KOPT-K1 (cell line): ENCODE measurements around the gene TAAR8.
"Not testable (repeated sequence)": the region's sequence is repeated elsewhere in the genome, so short reads cannot be mapped to it uniquely, and the experiment has no call there.

ENCODE experiments used
- H3K27ac ChIP-seq: fragments of 200-600 bp; sonication (generic); 2 replicates; pipeline ENCODE4 v1.5.1; 2016; ENCODE audit warnings: antibody characterized with exemption, mild to moderate bottlenecking, low read depth, low read length; ENCODE audit not compliant: poor library complexity, severe bottlenecking
- H3K36me3 ChIP-seq: fragments of 200-600 bp; sonication (generic); 2 replicates; pipeline ENCODE4 v1.5.1; 2017; ENCODE audit warnings: antibody characterized with exemption, mild to moderate bottlenecking, low read length, moderate library complexity; ENCODE audit not compliant: insufficient read depth
- H3K9me3 ChIP-seq: fragments of 200-600 bp; sonication (generic); 2 replicates; pipeline ENCODE4 v1.5.1; 2017; ENCODE audit warnings: antibody characterized with exemption, low read length, mild to moderate bottlenecking; ENCODE audit not compliant: insufficient read depth, poor library complexity, severe bottlenecking

Gene TAAR8

GRCh38 chr6:132526461-132526860 is 26.0 kb upstream of the TAAR8 start:
- Histone ChIP-seq H3K9me3 (no peaks in the 10 kb centered on the region), H3K36me3 (no peaks in the 10 kb centered on the region), H3K27ac (no peak overlapping the region)

GRCh38 chr6:132527791-132528190 is 24.7 kb upstream of the TAAR8 start:
- H3K27ac ChIP-seq, result no peak overlapping the region
- no peaks in the 10 kb centered on the region for H3K9me3 ChIP-seq
- H3K36me3 ChIP-seq, result no peaks in the 10 kb centered on the region

GRCh38 chr6:132530293-132530974 is 22.0 kb upstream of the TAAR8 start:
- H3K27ac ChIP-seq, result no peak overlapping the region
- H3K9me3 ChIP-seq, result peaks cover 6% of the 10 kb centered on the region
- H3K36me3 ChIP-seq, result no peaks in the 10 kb centered on the region

- not testable (repeated sequence) for H3K36me3 ChIP-seq, H3K27ac ChIP-seq, H3K9me3 ChIP-seq
Observed at GRCh38 chr6:132534546-132534945, 17.9 kb upstream of the TAAR8 start.

GRCh38 chr6:132537145-132537544 is 15.3 kb upstream of the TAAR8 start:
- Histone ChIP-seq H3K9me3 (peaks cover 6% of the 10 kb centered on the region), H3K36me3 (no peaks in the 10 kb centered on the region), H3K27ac (no peak overlapping the region)

- Histone ChIP-seq H3K9me3 (peaks cover 6% of the 10 kb centered on the region), H3K27ac (no peak within 1 kb of the TSS), H3K36me3 (no peaks in the 10 kb centered on the region)
Observed at GRCh38 chr6:132537977-132538376, 14.5 kb upstream of the TAAR8 start, which contains the start of gene TAAR9. Gene TAAR9, plus strand, starts transcription at chr6:132538277. Its CDS starts 13 bp downstream, at chr6:132538290.

- Histone ChIP-seq H3K9me3 (no peaks in the 10 kb centered on the region), H3K27ac (no peak overlapping the region), H3K36me3 (no peaks in the 10 kb centered on the region)
Observed at GRCh38 chr6:132544826-132545225, 7.6 kb upstream of the TAAR8 start.

GRCh38 chr6:132548746-132549463 is 3.6 kb upstream of the TAAR8 start:
- H3K36me3 ChIP-seq, result no peaks in the 10 kb centered on the region
- H3K9me3 ChIP-seq, result no peaks in the 10 kb centered on the region
- no peak overlapping the region for H3K27ac ChIP-seq

- Histone ChIP-seq H3K36me3 (no peaks in the 10 kb centered on the region), H3K27ac (no peak overlapping the region), H3K9me3 (no peaks in the 10 kb centered on the region)
Observed at GRCh38 chr6:132551214-132551613, 1.3 kb upstream of the TAAR8 start.

GRCh38 chr6:132560087-132560486 is 7.6 kb downstream of the TAAR8 start:
- not testable (repeated sequence) for H3K9me3 ChIP-seq, H3K36me3 ChIP-seq, H3K27ac ChIP-seq

- Histone ChIP-seq H3K36me3 (no peaks in the 10 kb centered on the region), H3K27ac (no peak overlapping the region), H3K9me3 (no peaks in the 10 kb centered on the region)
Observed at GRCh38 chr6:132566404-132566803, 13.9 kb downstream of the TAAR8 start.

- Histone ChIP-seq H3K27ac (no peak overlapping the region), H3K36me3 (no peaks in the 10 kb centered on the region), H3K9me3 (no peaks in the 10 kb centered on the region)
Observed at GRCh38 chr6:132567566-132567965, 15.1 kb downstream of the TAAR8 start.

- no peak overlapping the region for H3K27ac ChIP-seq
- H3K36me3 ChIP-seq, result no peaks in the 10 kb centered on the region
- H3K9me3 ChIP-seq, result no peaks in the 10 kb centered on the region
Observed at GRCh38 chr6:132568611-132569010, 16.1 kb downstream of the TAAR8 start.

GRCh38 chr6:132569170-132569569 is 16.7 kb downstream of the TAAR8 start:
- no peaks in the 10 kb centered on the region for H3K9me3 ChIP-seq

GRCh38 chr6:132570221-132570777 is 17.8 kb downstream of the TAAR8 start, which contains the start of gene TAAR6:
Gene TAAR6, plus strand, starts transcription at chr6:132570322. Its CDS starts 0 bp downstream, at chr6:132570322.
- Histone ChIP-seq H3K27ac (no peak within 1 kb of the TSS), H3K36me3 (no peaks in the 10 kb centered on the region), H3K9me3 (no peaks in the 10 kb centered on the region)

More at GRCh38 chr6:132569170-132569569, 16.7 kb downstream of the TAAR8 start:
- Histone ChIP-seq H3K27ac (no peak overlapping the region), H3K36me3 (no peaks in the 10 kb centered on the region)
